ENCODE data around the gene UMAD1.

The UMAD1 gene

GRCh38 chr7:7720750-7721621, 80.4 kb downstream of the UMAD1 start:
- TF ChIP-seq CTCF (conservative IDR thresholded peaks at IDR 0.05; ENCODE audit: control insufficient read depth, insufficient read depth, low read depth, low read length), result no peak
- DNase-seq (ENCODE audit: low read depth), result no peak
- no peak overlapping the region for H3K4me3 ChIP-seq (ENCODE audit: control insufficient read depth, low read depth, low read length)

- H3K4me3 ChIP-seq (ENCODE audit: control insufficient read depth, low read depth, low read length), result no peak overlapping the region
- no peak for TF ChIP-seq CTCF (conservative IDR thresholded peaks at IDR 0.05; ENCODE audit: control insufficient read depth, insufficient read depth, low read depth, low read length)
- DNase-seq (ENCODE audit: low read depth), result no peak
Observed at GRCh38 chr7:7731732-7732131, 91.2 kb downstream of the UMAD1 start.

- DNase-seq (ENCODE audit: low read depth), result peak; percentile 25
- TF ChIP-seq CTCF (conservative IDR thresholded peaks at IDR 0.05; ENCODE audit: control insufficient read depth, insufficient read depth, low read depth, low read length), result no peak
Observed at GRCh38 chr7:7732621-7733281, 92.2 kb downstream of the UMAD1 start.

GRCh38 chr7:7736671-7737070, 96.1 kb downstream of the UMAD1 start:
- DNase-seq (ENCODE audit: low read depth), result no peak
- H3K4me3 ChIP-seq (ENCODE audit: control insufficient read depth, low read depth, low read length), result no peak overlapping the region
- TF ChIP-seq CTCF (conservative IDR thresholded peaks at IDR 0.05; ENCODE audit: control insufficient read depth, insufficient read depth, low read depth, low read length), result no peak

More at GRCh38 chr7:7732621-7733281, 92.2 kb downstream of the UMAD1 start:
- no peak overlapping the region for H3K4me3 ChIP-seq (ENCODE audit: control insufficient read depth, low read depth, low read length)

GRCh38 chr7:7737674-7738073, 97.1 kb downstream of the UMAD1 start:
- no peak for DNase-seq (ENCODE audit: low read depth)
- TF ChIP-seq CTCF (conservative IDR thresholded peaks at IDR 0.05; ENCODE audit: control insufficient read depth, insufficient read depth, low read depth, low read length), result no peak
- no peak overlapping the region for H3K4me3 ChIP-seq (ENCODE audit: control insufficient read depth, low read depth, low read length)

- TF ChIP-seq CTCF (conservative IDR thresholded peaks at IDR 0.05; ENCODE audit: control insufficient read depth, insufficient read depth, low read depth, low read length), result no peak
- DNase-seq (ENCODE audit: low read depth), result no peak
- H3K4me3 ChIP-seq (ENCODE audit: control insufficient read depth, low read depth, low read length), result no peak overlapping the region
Observed at GRCh38 chr7:7738177-7738576, 97.6 kb downstream of the UMAD1 start.

All from fibroblast of mammary gland (primary cell).